ENCODE results near the gene ZDHHC21.

DNA sequence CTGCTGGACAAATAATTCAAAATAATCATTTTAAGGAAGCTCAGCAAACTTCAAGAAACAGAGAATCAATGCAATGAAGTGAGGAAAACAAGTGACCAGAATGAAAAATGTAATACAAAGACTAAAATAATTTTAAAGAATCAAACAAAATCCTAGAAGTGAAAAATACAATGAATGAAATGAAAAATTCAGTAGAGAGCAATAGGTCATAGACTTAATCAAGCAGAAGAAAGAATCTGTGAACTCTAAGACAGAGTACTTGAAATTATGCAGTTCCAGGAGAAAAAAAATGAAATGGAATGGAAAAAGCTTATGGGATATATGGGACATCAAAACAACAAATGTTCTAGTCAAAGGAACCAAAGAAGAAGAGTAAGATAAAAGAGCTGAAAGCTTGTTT is 11.8 kb upstream of the ZDHHC21 start:
- TF ChIP-seq, protein P1, sequence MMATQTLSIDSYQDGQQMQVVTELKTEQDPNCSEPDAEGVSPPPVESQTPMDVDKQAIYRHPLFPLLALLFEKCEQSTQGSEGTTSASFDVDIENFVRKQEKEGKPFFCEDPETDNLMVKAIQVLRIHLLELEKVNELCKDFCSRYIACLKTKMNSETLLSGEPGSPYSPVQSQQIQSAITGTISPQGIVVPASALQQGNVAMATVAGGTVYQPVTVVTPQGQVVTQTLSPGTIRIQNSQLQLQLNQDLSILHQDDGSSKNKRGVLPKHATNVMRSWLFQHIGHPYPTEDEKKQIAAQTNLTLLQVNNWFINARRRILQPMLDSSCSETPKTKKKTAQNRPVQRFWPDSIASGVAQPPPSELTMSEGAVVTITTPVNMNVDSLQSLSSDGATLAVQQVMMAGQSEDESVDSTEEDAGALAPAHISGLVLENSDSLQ (IDR thresholded peaks at IDR 0.05): no peak
- TF ChIP-seq FOXM1 (IDR thresholded peaks at IDR 0.05; ENCODE audit: borderline replicate concordance): no peak
- TF ChIP-seq FOXK2 (IDR thresholded peaks at IDR 0.05): no peak
